GM12872 (cell line): Measurements from ENCODE around the gene CCL22.

ENCODE experiments used
- CTCF ChIP-seq: IDR thresholded peaks from 3 replicates; pipeline ENCODE4 v1.5.1; 2011; ENCODE audit warnings: low read depth, mild to moderate bottlenecking, low read length, moderate library complexity; ENCODE audit not compliant: insufficient read depth

Gene CCL22

DNA sequence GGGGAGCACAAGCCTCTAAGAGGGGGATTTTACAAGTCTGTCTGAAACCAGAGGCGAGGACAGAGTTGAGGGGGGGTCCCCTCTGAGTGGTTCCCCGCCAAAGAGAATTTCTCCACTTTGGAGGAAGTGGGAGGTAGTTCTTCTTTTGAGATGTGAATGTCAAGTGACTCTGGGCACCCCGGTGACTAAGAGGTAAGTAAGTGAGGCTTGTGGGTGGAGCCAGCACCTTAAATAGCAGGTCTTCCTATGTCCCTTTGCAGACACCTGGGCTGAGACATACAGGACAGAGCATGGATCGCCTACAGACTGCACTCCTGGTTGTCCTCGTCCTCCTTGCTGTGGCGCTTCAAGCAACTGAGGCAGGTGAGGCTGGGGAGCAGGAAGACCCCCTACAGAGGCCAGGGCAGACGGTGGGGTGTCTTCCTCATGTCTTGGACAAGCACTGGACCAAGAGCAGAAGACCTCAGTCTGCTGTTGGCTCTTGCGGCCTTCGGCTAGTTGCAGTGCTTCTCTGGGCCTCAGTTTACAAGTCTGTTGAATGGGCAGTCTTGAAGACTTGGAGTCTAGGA, at the start of gene CCL22:
Gene CCL22 (plus strand): TSS at position 257 of the 569 bp plus-strand sequence. CDS start 34 bp downstream, at position 291.
- TF ChIP-seq CTCF: no peak

DNA sequence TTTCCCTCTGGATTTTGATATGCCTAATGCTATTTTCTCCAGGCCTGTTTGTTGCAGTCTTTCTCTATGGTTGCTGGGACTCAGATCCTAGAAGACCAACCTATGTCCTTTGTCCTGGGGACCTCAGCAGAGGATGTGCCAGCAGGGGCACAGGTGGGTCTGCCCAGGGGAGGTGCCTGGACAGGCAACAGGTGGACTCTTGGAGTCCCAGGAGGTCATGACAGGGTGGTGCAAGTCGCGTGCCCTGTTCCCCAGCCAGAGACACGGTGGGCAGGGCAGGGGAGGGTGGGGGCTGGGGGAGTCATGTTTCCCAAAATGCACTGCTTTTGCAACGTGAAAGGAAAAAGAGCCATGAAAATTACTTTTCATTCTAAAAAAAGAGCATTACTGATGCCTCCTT, 47.8 kb upstream of the CCL22 start:
- TF ChIP-seq CTCF: no peak

- TF ChIP-seq CTCF: no peak
Observed at GRCh38 chr16:57313509-57313908, 45.1 kb upstream of the CCL22 start.

DNA sequence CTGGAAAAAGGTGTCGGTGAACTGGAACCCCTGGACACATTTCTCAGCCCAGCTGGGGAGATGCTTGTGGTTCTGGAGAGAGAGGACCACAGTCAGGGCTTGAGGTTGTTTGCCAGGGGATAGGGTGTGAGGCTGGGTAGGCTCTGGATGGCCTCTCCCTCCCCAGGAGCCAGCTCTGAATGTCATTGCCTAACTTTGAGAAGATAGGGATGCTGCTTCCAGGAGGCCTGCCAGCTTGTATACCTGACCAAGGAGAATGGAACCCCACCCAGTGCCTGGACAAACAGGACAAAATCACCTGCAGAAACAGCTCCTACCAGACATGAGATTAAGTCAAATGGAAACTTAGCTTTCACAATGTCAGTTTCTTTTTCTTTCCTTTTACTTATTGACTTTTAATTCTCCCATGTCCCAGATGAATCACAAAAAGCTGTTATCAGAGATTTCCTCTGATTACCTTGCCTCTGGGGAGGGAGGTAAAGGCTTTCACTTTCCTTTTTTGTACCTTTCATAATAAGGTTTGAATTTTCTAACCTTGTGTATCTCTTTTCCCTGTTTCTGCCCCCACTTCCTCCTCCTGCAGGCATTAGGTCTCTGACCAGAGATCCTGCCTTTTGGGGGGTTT, 44.3 kb upstream of the CCL22 start:
- no peak for TF ChIP-seq CTCF

DNA sequence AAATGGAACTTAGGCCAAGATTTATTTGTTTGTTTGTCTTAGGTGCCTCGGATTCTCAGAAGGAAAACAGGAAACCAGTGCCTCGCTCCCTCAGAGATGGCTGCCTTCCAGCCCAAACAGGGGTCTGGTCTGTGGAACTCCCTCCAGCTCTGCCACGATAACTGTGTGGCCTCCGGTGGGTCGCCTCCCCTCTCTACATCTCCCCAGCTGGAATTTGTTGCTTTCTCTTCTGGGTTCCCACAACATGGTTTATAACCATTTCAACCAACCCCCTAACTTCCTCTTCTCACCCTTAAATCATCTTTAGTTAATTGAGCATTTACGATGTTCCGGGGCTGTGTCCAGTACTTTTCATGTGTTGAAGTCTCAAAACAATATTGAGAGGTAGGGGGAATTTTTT, 43.2 kb upstream of the CCL22 start:
- no peak for TF ChIP-seq CTCF

DNA sequence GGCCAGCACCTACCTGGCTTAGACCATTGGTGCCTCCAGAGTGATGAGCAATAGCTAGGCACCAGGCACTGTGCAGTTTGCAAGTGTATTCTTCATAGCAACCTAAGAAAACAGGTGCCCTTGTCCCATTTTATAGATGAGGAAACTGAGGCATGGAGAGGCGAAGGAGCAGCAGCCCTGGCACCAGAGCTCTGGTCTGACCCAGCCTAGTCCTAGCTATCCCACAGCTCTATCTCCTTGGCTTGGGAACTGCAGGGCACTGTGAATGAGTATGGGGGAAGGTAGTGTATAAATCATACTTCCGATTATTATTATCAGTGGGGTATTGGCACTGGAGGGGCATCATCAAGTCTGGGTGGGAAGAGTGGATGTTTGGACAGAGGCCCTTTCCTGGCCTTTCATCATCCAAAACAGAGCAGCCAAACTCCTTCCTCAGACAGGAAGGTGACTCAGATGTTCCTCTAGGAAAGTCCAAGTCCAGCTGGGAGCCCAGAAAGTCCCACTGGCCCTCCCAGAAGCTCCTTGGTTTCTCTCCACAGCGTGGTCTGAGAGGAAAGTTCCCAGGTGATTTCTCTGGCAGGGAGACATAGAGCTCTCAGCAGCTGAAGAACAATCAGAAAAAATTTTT, 42.1 kb upstream of the CCL22 start:
- TF ChIP-seq CTCF: no peak

- no peak for TF ChIP-seq CTCF
Observed at GRCh38 chr16:57318240-57318970, 40.2 kb upstream of the CCL22 start.
